ENCODE measurements around the gene TRA2B.

TRA2B gene

DNA sequence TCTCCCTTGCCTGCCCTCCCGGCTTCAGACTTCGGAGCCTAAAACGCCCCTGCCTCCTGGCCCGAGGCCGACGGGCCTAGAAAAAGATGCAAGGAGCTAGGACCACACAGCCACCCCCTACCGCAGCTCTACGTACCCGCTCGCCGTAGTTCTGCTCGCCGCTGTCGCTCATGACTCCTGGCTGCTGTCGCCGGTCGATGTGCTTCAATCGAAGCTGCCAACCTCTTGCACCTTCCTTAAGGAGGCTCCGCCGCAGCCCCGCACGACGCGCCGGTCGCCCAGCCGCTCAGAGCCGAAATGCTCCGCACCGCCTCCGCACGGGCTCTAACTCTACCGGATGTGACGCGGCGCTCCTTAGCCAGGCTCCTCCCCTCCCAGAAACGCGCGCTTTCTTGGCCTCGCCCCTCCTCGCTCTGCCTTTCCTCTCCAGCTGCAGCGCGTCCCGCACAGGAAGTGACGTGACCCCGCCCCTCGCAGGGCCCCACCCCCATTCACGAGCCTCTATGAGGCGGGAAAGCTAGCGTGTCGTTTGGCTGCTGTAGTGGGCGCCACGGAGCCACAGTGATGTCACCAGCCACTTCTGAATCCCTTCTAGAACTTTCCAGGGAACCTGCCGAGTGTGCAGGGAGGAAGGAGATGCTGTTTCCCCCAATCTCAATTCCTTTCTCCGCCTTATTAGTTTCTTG, at the start of gene TRA2B:
Gene TRA2B (minus strand): TSS at position 326 of the 686 bp plus-strand sequence. CDS start 154 bp downstream, at position 172.
- DNase-seq, result peak; percentile 93 to 99 (median 98)

DNA sequence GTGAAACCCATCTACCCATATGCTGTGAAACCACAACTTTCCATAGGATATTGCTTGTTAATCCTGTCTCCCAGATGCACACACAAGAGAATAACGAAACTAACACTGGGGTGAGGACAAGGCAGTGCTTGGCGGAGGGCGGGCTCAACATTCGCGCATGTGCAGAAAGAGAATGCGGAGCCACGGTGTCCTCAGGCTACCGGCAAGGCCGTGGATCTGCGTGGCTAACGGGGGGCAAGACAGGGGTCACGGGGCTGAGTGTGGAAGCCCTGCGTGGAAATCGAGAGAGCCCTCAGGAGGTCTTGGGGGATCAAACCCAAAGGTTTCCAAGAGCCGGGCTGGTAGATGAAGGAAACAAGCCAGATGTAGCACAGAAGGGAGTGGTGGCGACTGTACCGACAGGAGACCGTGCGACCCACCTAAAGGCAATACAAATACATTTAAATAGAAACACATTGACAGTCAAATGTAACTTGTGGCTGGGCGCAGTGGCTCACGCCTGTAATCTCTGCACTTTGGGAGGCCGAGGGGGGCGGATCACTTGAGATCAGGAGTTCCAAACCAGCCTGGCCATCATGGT, 48.5 kb upstream of the TRA2B start:
- DNase-seq, result peak in 1 of 6 experiments; percentile 2

- DNase-seq, result no peak
Observed at GRCh38 chr3:185984203-185984602, 46.4 kb upstream of the TRA2B start.

DNA sequence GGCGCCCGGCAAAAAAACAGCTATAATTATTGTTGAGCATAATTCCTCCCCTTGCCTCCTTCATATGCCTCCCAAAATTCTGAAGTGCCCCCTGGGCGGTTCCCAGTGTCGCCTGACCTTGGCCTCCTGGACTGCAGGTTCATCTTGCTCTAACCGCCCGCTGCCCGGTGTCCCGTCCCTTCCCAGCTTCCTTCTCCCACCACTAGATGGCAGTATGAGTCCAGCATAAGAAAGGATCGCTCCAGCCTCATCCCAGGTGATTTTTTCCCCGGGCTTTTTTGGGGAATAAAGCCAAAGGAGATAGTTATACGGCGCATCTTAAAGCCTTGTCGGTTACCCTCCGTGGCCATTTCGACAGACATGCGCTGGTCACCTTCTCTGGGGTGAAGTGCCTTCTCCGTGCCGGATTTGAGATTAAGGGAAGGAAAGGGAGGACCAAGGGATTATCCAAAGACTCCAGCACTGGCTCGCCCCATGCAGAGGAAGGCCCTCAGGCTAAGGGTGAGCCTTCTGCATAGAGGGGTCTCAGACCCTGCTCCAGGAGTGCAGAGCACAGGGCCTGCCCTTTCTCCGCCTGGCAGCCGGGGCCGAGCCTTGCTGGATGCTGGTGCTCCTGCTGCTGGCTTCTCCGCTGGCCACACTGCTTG, 45.8 kb upstream of the TRA2B start:
- DNase-seq, result peak; percentile 24 to 67 (median 30)

- DNase-seq, result no peak
Observed at GRCh38 chr3:185982632-185983031, 44.8 kb upstream of the TRA2B start.

- no peak for DNase-seq
Observed at GRCh38 chr3:185981621-185982020, 43.8 kb upstream of the TRA2B start.

- no peak for DNase-seq
Observed at GRCh38 chr3:185979721-185980121, 41.9 kb upstream of the TRA2B start.

DNA sequence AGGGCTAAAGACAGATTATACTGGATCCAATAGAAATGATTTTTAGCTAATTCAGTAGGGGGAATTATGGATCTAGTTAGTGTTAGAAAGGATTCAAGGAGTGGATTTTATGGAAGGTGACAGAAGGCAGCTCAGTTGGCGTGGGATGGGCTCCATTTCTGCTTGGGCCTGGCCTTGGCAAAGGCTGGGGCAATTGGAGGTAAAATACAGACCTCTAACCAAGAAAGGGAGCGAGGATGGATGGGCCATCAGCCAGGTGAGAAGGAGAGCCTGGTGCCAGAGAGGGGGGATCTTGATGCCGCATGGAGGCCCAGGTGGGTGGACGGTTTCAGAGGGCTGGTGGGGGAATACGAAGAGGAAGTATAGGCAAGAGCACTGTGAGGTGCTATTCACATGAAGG, 40.7 kb upstream of the TRA2B start:
- no peak for DNase-seq

- DNase-seq, result no peak
Observed at GRCh38 chr3:185977679-185978040, 39.8 kb upstream of the TRA2B start.

GRCh38 chr3:185976977-185977678, 39.3 kb upstream of the TRA2B start:
- peak; percentile 45 to 82 (median 67) for DNase-seq

DNA sequence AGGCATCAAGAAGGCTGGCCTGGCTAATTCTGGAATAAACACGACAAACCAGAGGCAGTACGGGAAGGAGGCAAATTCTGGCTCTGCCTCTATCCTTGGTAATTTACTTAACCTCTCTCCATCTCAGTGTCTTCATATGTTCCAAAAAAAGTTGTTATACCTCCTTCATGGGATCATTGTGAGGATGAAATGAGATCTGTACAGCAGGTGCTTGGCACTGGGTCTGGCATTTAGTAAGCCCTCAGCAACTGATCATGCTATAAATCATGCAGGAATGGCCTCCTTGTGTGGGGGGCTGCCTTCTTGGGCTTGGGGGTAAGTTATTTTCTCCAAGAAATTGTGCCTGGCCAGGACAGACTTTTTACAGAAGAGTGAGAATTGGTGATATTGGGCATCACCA, 38.3 kb upstream of the TRA2B start:
- no peak for DNase-seq

GRCh38 chr3:185971579-185971978, 33.8 kb upstream of the TRA2B start:
- DNase-seq, result no peak

DNA sequence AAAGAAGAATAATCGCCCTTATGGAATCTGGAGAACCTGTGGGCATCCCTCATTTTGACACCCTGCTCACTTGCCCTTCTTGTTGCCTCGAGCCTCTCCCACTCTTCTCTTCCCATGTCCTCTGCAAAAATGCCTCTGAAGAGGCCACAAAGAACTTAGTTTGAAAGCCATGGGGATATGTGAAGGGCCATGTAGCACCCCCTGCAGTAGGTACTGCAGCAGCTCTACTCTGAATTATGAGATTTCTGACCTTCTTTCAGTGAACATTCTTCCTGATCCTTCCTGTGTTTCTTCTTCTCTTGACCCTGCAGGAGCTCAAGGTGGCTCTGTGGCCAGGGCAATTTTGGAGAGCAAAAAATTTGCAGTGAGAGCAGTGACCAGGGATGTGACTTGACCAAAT, 30.4 kb upstream of the TRA2B start:
- no peak for DNase-seq

DNA sequence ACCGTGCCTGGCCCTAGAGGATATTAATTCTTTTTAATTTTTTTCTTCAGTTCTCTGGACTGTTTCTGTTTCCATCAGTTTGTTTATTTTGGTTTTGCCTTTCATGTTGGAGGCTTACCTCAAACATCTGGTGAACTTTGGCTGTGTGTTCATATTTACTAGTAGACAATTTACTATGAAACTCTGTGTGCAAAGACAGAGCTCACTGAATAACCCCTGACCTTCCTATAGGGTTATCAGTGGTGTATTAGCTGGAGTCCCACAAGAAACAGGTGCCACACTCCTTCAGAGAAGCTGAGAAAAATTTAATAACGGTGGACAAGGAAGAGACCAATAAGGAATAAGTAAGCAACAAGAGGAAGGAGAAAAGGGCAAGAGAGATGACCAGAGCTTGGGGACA, 28.8 kb upstream of the TRA2B start:
- DNase-seq, result no peak

DNA sequence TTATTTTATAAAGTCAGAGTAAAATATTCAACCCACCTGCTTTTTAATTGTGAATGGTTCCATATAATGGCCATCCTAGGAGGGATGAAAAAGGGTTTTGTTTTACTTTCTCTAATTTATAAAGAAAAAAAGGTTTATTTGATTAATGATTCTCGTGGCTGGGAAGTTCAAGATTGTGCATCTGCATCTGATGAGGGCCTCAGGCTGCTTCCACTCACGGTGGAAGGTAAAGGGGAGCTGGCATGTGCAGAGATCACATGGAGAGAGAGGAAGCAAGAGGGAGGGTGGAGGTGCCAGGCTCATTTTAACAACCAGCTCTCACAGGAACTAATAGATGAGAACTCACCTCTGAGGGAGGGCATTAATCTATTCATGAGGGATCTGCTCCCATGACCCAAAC, 27.7 kb upstream of the TRA2B start:
- DNase-seq, result no peak

- no peak for DNase-seq
Observed at GRCh38 chr3:185961675-185962232, 23.9 kb upstream of the TRA2B start.

GRCh38 chr3:185960522-185961288, 22.9 kb upstream of the TRA2B start:
- DNase-seq, result no peak

DNA sequence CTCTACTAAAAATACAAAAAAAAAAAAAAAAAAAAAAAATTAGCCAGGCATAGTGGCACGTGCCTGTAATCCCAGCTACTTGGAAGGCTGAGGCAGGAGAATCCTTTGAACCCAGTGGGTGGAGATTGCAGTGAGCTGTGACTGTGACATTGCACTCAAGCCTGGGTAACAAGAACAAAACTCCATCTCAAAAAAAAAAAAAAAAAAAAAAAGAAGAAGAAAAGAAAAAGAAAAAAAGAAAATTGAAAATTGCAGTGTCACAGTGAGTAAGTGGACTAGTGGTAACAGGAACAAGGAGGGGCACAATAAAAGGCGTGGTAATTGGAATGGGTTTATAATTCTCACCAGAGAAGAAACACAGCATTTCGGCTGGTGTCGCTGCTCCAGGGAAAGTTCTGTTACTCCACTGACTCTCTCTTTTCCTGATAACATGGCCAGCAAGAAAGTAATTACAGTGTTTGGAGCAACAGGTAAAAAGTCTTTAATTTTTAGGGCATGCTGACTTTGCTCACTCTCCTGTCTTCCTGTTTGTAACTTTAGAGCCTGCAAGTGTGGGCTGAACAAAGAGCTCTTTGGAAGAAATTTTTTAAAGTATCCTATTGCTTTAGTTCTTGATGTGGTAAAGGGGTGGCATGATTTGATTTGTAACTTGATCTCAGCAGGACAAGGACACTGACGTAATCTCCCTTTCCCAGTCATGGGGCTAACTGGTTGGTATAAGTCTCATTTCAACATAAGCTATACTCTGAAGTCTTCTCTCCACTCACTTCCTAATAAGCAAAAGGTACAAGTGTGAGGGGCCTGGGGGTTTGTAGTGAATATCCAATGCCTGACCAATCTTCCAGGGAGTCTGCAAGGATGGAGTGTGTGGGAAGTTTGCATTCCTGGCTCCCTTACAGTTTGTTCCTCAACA, 22.1 kb upstream of the TRA2B start:
- DNase-seq, result peak in 3 of 6 experiments; percentile 23 to 49 (median 29)

GRCh38 chr3:185958626-185959025, 20.8 kb upstream of the TRA2B start:
- no peak for DNase-seq

GRCh38 chr3:185956244-185956643, 18.4 kb upstream of the TRA2B start:
- no peak for DNase-seq

- DNase-seq, result no peak
Observed at GRCh38 chr3:185954366-185954723, 16.5 kb upstream of the TRA2B start.

GRCh38 chr3:185950728-185951127, 12.9 kb upstream of the TRA2B start:
- no peak for DNase-seq
